HEK293T (cell line): Measurements from ENCODE around the gene RRP15.

Experiments used
- ARNT ChIP-seq: fragments of 450-650 bp; IDR thresholded peaks from 2 replicates; pipeline ENCODE4 v1.6.1; 2017; ENCODE audit warnings: mild to moderate bottlenecking
- BHLHE40 ChIP-seq: fragments of 450-650 bp; IDR thresholded peaks from 2 replicates; pipeline ENCODE4 v1.6.1; 2016; ENCODE audit warnings: mild to moderate bottlenecking, moderate library complexity, borderline replicate concordance
- CTBP1 ChIP-seq: fragments of 450-650 bp; IDR thresholded peaks from 2 replicates; pipeline ENCODE4 v1.6.1; 2016; ENCODE audit warnings: borderline replicate concordance
- ELF4 ChIP-seq: fragments of 450-650 bp; IDR thresholded peaks from 2 replicates; pipeline ENCODE4 v1.6.1; 2017; ENCODE audit warnings: antibody characterized with exemption
- FOXK2 ChIP-seq: fragments of 450-650 bp; IDR thresholded peaks from 2 replicates; pipeline ENCODE4 v1.6.1; 2016; ENCODE audit warnings: mild to moderate bottlenecking
- FOXM1 ChIP-seq: fragments of 450-650 bp; IDR thresholded peaks from 2 replicates; pipeline ENCODE4 v1.6.1; 2017; ENCODE audit warnings: mild to moderate bottlenecking, borderline replicate concordance
- HDGF ChIP-seq: fragments of 450-650 bp; IDR thresholded peaks from 2 replicates; pipeline ENCODE4 v1.6.1; 2017; ENCODE audit warnings: antibody characterized with exemption, borderline replicate concordance
- L3MBTL2 ChIP-seq: fragments of 450-650 bp; conservative IDR thresholded peaks from 2 replicates; pipeline ENCODE4 v1.6.1; 2016; ENCODE audit warnings: mild to moderate bottlenecking
- NFRKB ChIP-seq: fragments of 450-650 bp; IDR thresholded peaks from 2 replicates; pipeline ENCODE4 v1.6.1; 2016; ENCODE audit warnings: mild to moderate bottlenecking, moderate library complexity
- SP1 ChIP-seq: fragments of 450-650 bp; IDR thresholded peaks from 2 replicates; pipeline ENCODE4 v1.6.1; 2017
- TARDBP ChIP-seq: fragments of 450-650 bp; IDR thresholded peaks from 2 replicates; pipeline ENCODE4 v1.6.1; 2016
- TF ChIP-seq, protein P1 (sequence below): fragments of 450-650 bp; IDR thresholded peaks from 2 replicates; pipeline ENCODE4 v1.6.1; 2016

DNA sequence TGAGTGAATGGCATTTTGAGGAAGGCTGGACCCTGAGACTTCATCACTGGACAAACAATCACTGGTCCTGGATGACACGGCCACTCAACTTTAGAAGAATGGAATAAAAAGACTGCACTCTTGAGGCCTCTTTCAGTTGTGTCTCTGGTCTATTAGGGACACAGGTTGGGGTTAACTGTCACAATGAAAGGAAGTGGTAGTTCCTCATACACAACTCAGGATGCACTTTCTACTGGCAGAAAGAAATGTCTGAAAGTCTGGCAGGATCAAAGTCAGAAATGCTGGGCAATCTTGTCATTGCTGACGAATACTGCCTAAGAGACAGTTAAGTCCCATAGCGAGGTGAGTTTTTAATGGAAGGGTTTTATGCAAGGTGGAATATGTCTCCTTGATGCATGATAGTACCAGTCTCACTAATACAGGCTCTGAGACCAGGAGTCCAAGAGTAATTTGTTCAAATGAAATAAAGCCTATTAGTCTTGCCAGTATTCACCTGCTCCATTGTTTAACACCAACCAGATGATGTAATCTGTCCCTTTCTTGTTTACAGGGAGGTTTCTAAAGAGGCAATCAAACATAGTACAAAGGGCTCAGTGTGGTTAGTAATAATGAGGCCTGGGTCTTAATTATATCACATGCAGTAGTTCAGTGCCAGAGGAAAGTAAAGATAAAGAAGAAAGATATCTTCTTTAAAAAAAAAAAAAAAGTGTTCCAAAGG lies 11.2 kb upstream of the RRP15 start:
- TF ChIP-seq L3MBTL2 = no peak
- TF ChIP-seq ARNT = no peak
- TF ChIP-seq, protein P1, sequence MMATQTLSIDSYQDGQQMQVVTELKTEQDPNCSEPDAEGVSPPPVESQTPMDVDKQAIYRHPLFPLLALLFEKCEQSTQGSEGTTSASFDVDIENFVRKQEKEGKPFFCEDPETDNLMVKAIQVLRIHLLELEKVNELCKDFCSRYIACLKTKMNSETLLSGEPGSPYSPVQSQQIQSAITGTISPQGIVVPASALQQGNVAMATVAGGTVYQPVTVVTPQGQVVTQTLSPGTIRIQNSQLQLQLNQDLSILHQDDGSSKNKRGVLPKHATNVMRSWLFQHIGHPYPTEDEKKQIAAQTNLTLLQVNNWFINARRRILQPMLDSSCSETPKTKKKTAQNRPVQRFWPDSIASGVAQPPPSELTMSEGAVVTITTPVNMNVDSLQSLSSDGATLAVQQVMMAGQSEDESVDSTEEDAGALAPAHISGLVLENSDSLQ = no peak
- no peak for TF ChIP-seq HDGF
- TF ChIP-seq FOXK2 = no peak
- TF ChIP-seq TARDBP = no peak
- no peak for TF ChIP-seq ELF4
- TF ChIP-seq BHLHE40 = no peak
- TF ChIP-seq SP1 = no peak
- no peak for TF ChIP-seq NFRKB
- no peak for TF ChIP-seq CTBP1
- TF ChIP-seq FOXM1 = no peak
